ENCODE data around the gene ZNF587.
A peak's percentile ranks its signal among the peaks of the same experiment; 100 is the strongest.
"Not testable (repeated sequence)": the region's sequence is repeated elsewhere in the genome, so short reads cannot be mapped to it uniquely, and the experiment has no call there.

The ZNF587 gene

DNA sequence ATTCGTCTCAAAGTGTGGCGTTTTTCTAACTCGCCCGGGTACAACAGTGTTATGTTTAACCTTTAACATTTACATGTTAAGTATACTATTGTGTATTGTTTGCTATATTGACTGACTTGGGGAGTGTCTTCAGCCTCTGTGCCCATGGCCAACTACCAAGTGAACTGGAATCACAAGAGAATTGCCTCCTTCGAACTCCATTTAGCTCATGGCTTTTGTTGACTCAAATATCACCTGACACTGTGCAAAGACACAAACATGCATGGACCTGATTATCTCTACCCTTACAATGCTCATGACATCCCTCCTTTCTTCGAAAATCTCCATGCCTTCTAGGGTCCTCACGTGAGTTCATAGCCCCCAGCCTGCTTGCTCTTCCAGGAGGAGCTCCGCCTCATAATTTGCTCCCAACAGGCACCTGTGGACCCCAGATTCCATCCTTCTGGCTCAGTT is 38.5 kb downstream of the ZNF587 start:
- Histone ChIP-seq H3K4me3 (ENCODE audit: low read depth, low read length) (peak overlapping the region; percentile 94), H3K4me1 (ENCODE audit: control insufficient read depth, insufficient read depth, low read length) (peaks cover 12% of the 10 kb centered on the region; the same call in 1 of the 2 replicates), H3K27me3 (ENCODE audit: control insufficient read depth, insufficient read depth, low read length) (no peaks in the 10 kb centered on the region), H3K9me3 (ENCODE audit: control insufficient read depth, insufficient read depth, low read depth, low read length) (peaks cover 18% of the 10 kb centered on the region; the same call in 1 of the 2 replicates), H3K27ac (ENCODE audit: low read depth, low read length) (peak overlapping the region; percentile 92), H3K9ac (ENCODE audit: low read length) (peak overlapping the region; percentile 93), H3K36me3 (ENCODE audit: control insufficient read depth, insufficient read depth, low read length) (peaks cover 32% of the 10 kb centered on the region)

- Histone ChIP-seq H3K27me3 (ENCODE audit: control insufficient read depth, insufficient read depth, low read length) (no peaks in the 10 kb centered on the region), H3K4me3 (ENCODE audit: low read depth, low read length) (peak within 1 kb of the TSS; percentile 94), H3K9ac (ENCODE audit: low read length) (peak within 1 kb of the TSS; percentile 93), H3K9me3 (ENCODE audit: control insufficient read depth, insufficient read depth, low read depth, low read length) (peaks cover 18% of the 10 kb centered on the region; the same call in 1 of the 2 replicates), H3K4me1 (ENCODE audit: control insufficient read depth, insufficient read depth, low read length) (peaks cover 12% of the 10 kb centered on the region; the same call in 1 of the 2 replicates), H3K27ac (ENCODE audit: low read depth, low read length) (peak within 1 kb of the TSS; percentile 92), H3K36me3 (ENCODE audit: control insufficient read depth, insufficient read depth, low read length) (peaks cover 26% of the 10 kb centered on the region)
Observed at GRCh38 chr19:57888560-57889231, 39.0 kb downstream of the ZNF587 start, which contains the start of gene ZNF814. Gene ZNF814 (minus strand): TSS chr19:57889037. CDS start chr19:57888802, 235 bp downstream.

GRCh38 chr19:57890706-57891105 is 41.0 kb downstream of the ZNF587 start:
- not testable (repeated sequence) for H3K9me3 ChIP-seq (ENCODE audit: control insufficient read depth, insufficient read depth, low read depth, low read length); H3K9ac ChIP-seq (ENCODE audit: low read length); H3K27me3 ChIP-seq (ENCODE audit: control insufficient read depth, insufficient read depth, low read length); H3K36me3 ChIP-seq (ENCODE audit: control insufficient read depth, insufficient read depth, low read length); H3K4me3 ChIP-seq (ENCODE audit: low read depth, low read length); H3K27ac ChIP-seq (ENCODE audit: low read depth, low read length)
- peaks cover 12% of the 10 kb centered on the region; the same call in 1 of the 2 replicates for H3K4me1 ChIP-seq (ENCODE audit: control insufficient read depth, insufficient read depth, low read length)

DNA sequence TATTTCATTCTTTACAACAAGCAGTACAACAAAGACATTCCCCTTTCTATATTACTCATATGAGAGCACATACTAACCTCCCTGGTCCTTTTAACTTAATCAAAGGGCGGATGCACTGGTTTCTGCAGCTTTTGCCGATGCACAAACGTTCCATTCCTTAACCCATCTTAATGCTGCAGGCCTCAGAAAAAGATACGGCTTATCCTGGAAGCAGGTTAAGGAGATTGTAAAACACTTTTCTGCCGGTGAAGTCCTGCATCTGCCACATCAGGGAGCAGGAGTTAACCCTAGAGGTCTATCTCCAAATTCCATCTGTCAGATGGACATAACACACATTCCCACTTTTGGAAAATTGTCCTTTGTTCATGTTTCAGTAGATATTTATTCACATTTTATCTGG is 50.7 kb downstream of the ZNF587 start:
- Histone ChIP-seq H3K4me3 (ENCODE audit: low read depth, low read length) (no peak overlapping the region), H3K9ac (ENCODE audit: low read length) (no peak overlapping the region), H3K27me3 (ENCODE audit: control insufficient read depth, insufficient read depth, low read length) (no peaks in the 10 kb centered on the region), H3K36me3 (ENCODE audit: control insufficient read depth, insufficient read depth, low read length) (no peaks in the 10 kb centered on the region; the same call in 1 of the 2 replicates), H3K4me1 (ENCODE audit: control insufficient read depth, insufficient read depth, low read length) (no peaks in the 10 kb centered on the region), H3K27ac (ENCODE audit: low read depth, low read length) (no peak overlapping the region), H3K9me3 (ENCODE audit: control insufficient read depth, insufficient read depth, low read depth, low read length) (peaks cover 6% of the 10 kb centered on the region; the same call in 1 of the 2 replicates)

- H3K27ac ChIP-seq (ENCODE audit: low read depth, low read length): no peak overlapping the region
- no peak overlapping the region for H3K4me3 ChIP-seq (ENCODE audit: low read depth, low read length)
- no peaks in the 10 kb centered on the region for H3K4me1 ChIP-seq (ENCODE audit: control insufficient read depth, insufficient read depth, low read length)
- no peak overlapping the region for H3K9ac ChIP-seq (ENCODE audit: low read length)
- no peaks in the 10 kb centered on the region for H3K27me3 ChIP-seq (ENCODE audit: control insufficient read depth, insufficient read depth, low read length)
- peaks cover 6% of the 10 kb centered on the region; the same call in 1 of the 2 replicates for H3K9me3 ChIP-seq (ENCODE audit: control insufficient read depth, insufficient read depth, low read depth, low read length)
- H3K36me3 ChIP-seq (ENCODE audit: control insufficient read depth, insufficient read depth, low read length): peaks cover 19% of the 10 kb centered on the region
Observed at GRCh38 chr19:57903618-57904184, 54.0 kb downstream of the ZNF587 start.

DNA sequence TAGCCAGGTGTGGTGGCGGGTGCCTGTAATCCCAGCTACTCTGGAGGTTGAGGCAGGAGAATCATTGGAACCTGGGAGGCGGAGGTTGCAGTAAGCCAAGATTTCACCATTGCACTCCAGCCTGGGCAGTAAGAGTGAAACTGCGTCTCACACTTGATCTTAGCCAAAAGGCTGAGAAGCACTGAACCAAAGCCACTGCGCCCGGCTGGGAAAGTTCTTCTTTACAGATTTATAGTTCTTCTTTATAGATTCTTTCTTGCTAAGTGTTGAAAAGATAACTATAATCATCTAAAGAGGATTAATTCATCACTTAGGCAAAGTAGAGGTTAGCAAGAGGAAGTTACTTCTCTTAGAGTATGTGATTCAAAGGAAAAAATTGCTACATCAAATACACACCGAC is 55.6 kb downstream of the ZNF587 start:
- Histone ChIP-seq H3K27ac (ENCODE audit: low read depth, low read length) (no peak overlapping the region), H3K36me3 (ENCODE audit: control insufficient read depth, insufficient read depth, low read length) (peaks cover 29% of the 10 kb centered on the region), H3K4me3 (ENCODE audit: low read depth, low read length) (no peak overlapping the region), H3K9ac (ENCODE audit: low read length) (no peak overlapping the region), H3K27me3 (ENCODE audit: control insufficient read depth, insufficient read depth, low read length) (no peaks in the 10 kb centered on the region), H3K9me3 (ENCODE audit: control insufficient read depth, insufficient read depth, low read depth, low read length) (peaks cover 6% of the 10 kb centered on the region; the same call in 1 of the 2 replicates), H3K4me1 (ENCODE audit: control insufficient read depth, insufficient read depth, low read length) (no peaks in the 10 kb centered on the region)

- Histone ChIP-seq H3K9me3 (ENCODE audit: control insufficient read depth, insufficient read depth, low read depth, low read length) (peaks cover 6% of the 10 kb centered on the region; the same call in 1 of the 2 replicates), H3K4me1 (ENCODE audit: control insufficient read depth, insufficient read depth, low read length) (no peaks in the 10 kb centered on the region), H3K36me3 (ENCODE audit: control insufficient read depth, insufficient read depth, low read length) (peaks cover 50% of the 10 kb centered on the region), H3K4me3 (ENCODE audit: low read depth, low read length) (no peak overlapping the region), H3K27ac (ENCODE audit: low read depth, low read length) (no peak overlapping the region), H3K27me3 (ENCODE audit: control insufficient read depth, insufficient read depth, low read length) (no peaks in the 10 kb centered on the region), H3K9ac (ENCODE audit: low read length) (no peak overlapping the region)
Observed at GRCh38 chr19:57907394-57907793, 57.7 kb downstream of the ZNF587 start.

- Histone ChIP-seq H3K27ac (ENCODE audit: low read depth, low read length) (no peak overlapping the region), H3K9me3 (ENCODE audit: control insufficient read depth, insufficient read depth, low read depth, low read length) (no peaks in the 10 kb centered on the region), H3K27me3 (ENCODE audit: control insufficient read depth, insufficient read depth, low read length) (no peaks in the 10 kb centered on the region), H3K9ac (ENCODE audit: low read length) (no peak overlapping the region), H3K4me1 (ENCODE audit: control insufficient read depth, insufficient read depth, low read length) (no peaks in the 10 kb centered on the region), H3K4me3 (ENCODE audit: low read depth, low read length) (no peak overlapping the region), H3K36me3 (ENCODE audit: control insufficient read depth, insufficient read depth, low read length) (peaks cover 53% of the 10 kb centered on the region)
Observed at GRCh38 chr19:57914531-57914930, 64.9 kb downstream of the ZNF587 start.

All from HUES6 (cell line).